GM23248 (cell line): ENCODE data around the gene ACTA2. TPM values are rescaled to one million over a fixed set of nuclear protein-coding genes. Genes with fewer than 3 reads are reported as not detected.

Source experiments
- DNase-seq: peaks from one replicate; pipeline ENCODE4 v3.0.0-alpha.2; 2015
- H2AFZ ChIP-seq: fragments of 200-600 bp; sonication (generic); 2 replicates; pipeline ENCODE4 v1.6.1; 2016; ENCODE audit warnings: antibody characterized with exemption
- H3F3A ChIP-seq: fragments of 200-600 bp; sonication (generic); 2 replicates; pipeline ENCODE4 v1.6.1; 2016; ENCODE audit warnings: mild to moderate bottlenecking, antibody characterized with exemption, mixed run types; ENCODE audit not compliant: insufficient read depth
- H3K27ac ChIP-seq: fragments of 200-600 bp; sonication (generic); 2 replicates; pipeline ENCODE4 v1.5.1; 2016; ENCODE audit warnings: mild to moderate bottlenecking
- H3K27me3 ChIP-seq: fragments of 200-600 bp; sonication (generic); replicated peaks from 2 replicates; pipeline ENCODE4 v1.6.1; 2016; ENCODE audit warnings: mild to moderate bottlenecking; ENCODE audit not compliant: insufficient read depth
- H3K36me3 ChIP-seq: fragments of 200-600 bp; sonication (generic); 2 replicates; pipeline ENCODE4 v1.6.1; 2016; ENCODE audit warnings: low read depth, mild to moderate bottlenecking
- H3K4me1 ChIP-seq: fragments of 200-600 bp; sonication (generic); 2 replicates; pipeline ENCODE4 v1.6.1; 2016; ENCODE audit warnings: mild to moderate bottlenecking; ENCODE audit not compliant: insufficient read depth
- H3K4me2 ChIP-seq: fragments of 200-600 bp; sonication (generic); one replicate; pipeline ENCODE4 v1.6.1; 2016; ENCODE audit warnings: mild to moderate bottlenecking; ENCODE audit not compliant: unreplicated experiment
- H3K4me3 ChIP-seq: fragments of 200-600 bp; sonication (generic); 2 replicates; pipeline ENCODE4 v1.5.1; 2016; ENCODE audit warnings: mild to moderate bottlenecking
- H3K79me2 ChIP-seq: fragments of 200-600 bp; sonication (generic); 2 replicates; pipeline ENCODE4 v1.6.1; 2016; ENCODE audit warnings: mild to moderate bottlenecking; ENCODE audit not compliant: insufficient read depth
- H3K9ac ChIP-seq: fragments of 200-600 bp; sonication (generic); 2 replicates; pipeline ENCODE4 v1.6.1; 2016; ENCODE audit warnings: mild to moderate bottlenecking
- H3K9me2 ChIP-seq: fragments of 200-600 bp; sonication (generic); 2 replicates; pipeline ENCODE4 v1.6.1; 2016; ENCODE audit warnings: mixed run types, mild to moderate bottlenecking, moderate library complexity; ENCODE audit not compliant: insufficient read depth
- H3K9me3 ChIP-seq: fragments of 200-600 bp; sonication (generic); one replicate; pipeline ENCODE4 v1.6.1; 2017; ENCODE audit warnings: low read depth
- H4K20me1 ChIP-seq: fragments of 200-600 bp; sonication (generic); 2 replicates; pipeline ENCODE4 v1.6.0; 2016; ENCODE audit not compliant: insufficient read depth
- EZH2 ChIP-seq: fragments of 200-600 bp; sonication (generic); IDR thresholded peaks from 2 replicates; pipeline ENCODE4 v1.6.1; 2018; ENCODE audit warnings: antibody characterized with exemption, mild to moderate bottlenecking; ENCODE audit not compliant: insufficient read depth, poor library complexity, severe bottlenecking
- EZH2phosphoT487 ChIP-seq: fragments of 200-600 bp; sonication (generic); IDR thresholded peaks from 2 replicates; pipeline ENCODE4 v1.6.1; 2018; ENCODE audit warnings: antibody characterized with exemption, moderate library complexity, mild to moderate bottlenecking, low read depth; ENCODE audit not compliant: insufficient read depth
- WGBS, 2 experiments: methylation state at CpG; one replicate each; pipeline ENCODE4 v1.1.6; 2015 to 2017; ENCODE audit warnings: low lambda C conversion rate in 2 of 2, low coverage in 1 of 2; ENCODE audit errors: missing lambda C conversion rate in 2 of 2; 5-methylcytosine and 5-hydroxymethylcytosine counted together
- in situ Hi-C: fragments of 300-500 bp; cut with MboI; formaldehyde crosslinking; loops from 2 replicates; pipeline ENCODE4 v1.15.0; 2020
- polyA plus RNA-seq: library from polyadenylated mRNA; unstranded; fragments of >200 nt; fragmentation: Nextera tagmentation; extraction: Ambion mirVana; gene quantifications from 2 replicates; pipeline ENCODE4 v1.2.1, GENCODE V29; 2016
- total RNA-seq: library from RNA; depleted of rRNA; stranded (reverse); fragments of >200 nt; shearing (Covaris generic); gene quantifications from 2 replicates; pipeline ENCODE4 v1.2.3, GENCODE V29; 2014

Gene ACTA2
- total and polyA plus RNA-seq, 2 experiments from 2014 or later: 161 to 249 TPM

DNA sequence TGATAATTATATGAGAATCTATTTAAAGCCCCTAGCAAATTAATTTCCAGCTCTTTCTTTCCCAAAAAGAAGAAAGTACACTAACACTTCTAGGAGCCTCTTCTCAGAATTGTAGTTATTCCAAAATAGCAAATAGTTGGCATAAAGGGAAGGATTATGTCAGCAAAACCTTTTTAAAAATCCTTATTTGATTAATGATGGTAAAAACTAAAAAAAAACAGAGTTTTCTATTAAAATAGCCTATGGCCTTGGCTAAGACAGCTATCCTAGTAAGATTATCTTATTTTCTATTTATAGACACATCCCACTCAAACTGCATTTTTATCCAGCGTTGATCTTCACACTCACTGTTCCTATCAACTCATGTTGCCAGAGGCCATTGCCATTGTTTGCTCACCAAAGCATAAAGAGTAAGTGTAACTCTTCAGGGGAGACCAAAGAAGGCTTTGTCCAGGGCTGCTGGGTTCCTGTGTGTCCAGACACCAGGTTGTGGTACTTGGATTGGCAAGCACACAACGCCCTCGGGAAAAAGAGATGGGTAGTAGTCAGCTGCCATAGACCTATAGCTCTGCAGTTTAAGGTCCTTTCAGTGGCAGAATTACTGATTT, 31.5 kb downstream of the ACTA2 start:
- no peaks in the 10 kb centered on the region for H4K20me1 ChIP-seq
- 52 to 61% methylated on average over 3 of the region's 3 CpGs for WGBS, 2 experiments
- H3K79me2 ChIP-seq: no peaks in the 10 kb centered on the region
- peaks cover 16% of the 10 kb centered on the region; the same call in 1 of the 2 replicates for H3K36me3 ChIP-seq
- peaks cover 34% of the 10 kb centered on the region for H3K4me1 ChIP-seq
- H2AFZ ChIP-seq: no peak overlapping the region
- in situ Hi-C loops: no loop called here
- peak overlapping the region; percentile 19 for H3K4me2 ChIP-seq
- H3K9ac ChIP-seq: no peak overlapping the region
- H3K9me3 ChIP-seq: no peaks in the 10 kb centered on the region
- peak overlapping the region; percentile 40 for H3K27ac ChIP-seq
- no peak overlapping the region for H3K4me3 ChIP-seq
- DNase-seq: peak; percentile 49
- no peaks in the 10 kb centered on the region for H3K9me2 ChIP-seq
- H3K27me3 ChIP-seq: no peaks in the 10 kb centered on the region
- peaks cover 32% of the 10 kb centered on the region for H3F3A ChIP-seq
- no peak for TF ChIP-seq EZH2
- no peak for TF ChIP-seq EZH2phosphoT487

DNA sequence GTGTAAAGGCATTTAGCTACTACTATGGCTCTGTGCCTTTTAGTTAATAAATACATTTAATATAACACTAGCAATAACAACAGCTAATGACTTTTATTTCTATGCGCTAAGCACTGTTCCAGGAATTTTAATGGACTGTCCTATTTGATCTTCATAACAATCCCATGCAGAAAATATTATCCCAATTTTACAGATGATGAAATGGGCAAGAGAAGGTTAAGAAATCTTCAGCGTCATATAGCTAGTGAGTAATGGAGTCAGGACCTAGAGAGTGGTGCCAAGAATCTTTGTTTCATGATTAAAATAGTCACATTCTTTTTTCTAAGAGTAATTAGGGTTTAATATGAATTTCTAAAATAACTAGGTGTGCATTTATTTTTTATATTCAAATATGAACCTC, 32.4 kb downstream of the ACTA2 start:
- Histone ChIP-seq H3K36me3 (peaks cover 17% of the 10 kb centered on the region; the same call in 1 of the 2 replicates), H3F3A (peaks cover 23% of the 10 kb centered on the region), H3K27ac (peak overlapping the region; percentile 61), H3K27me3 (no peaks in the 10 kb centered on the region), H2AFZ (no peak overlapping the region), H3K4me3 (no peak overlapping the region), H3K79me2 (no peaks in the 10 kb centered on the region), H3K9ac (peak overlapping the region; percentile 4; the same call in 1 of the 2 replicates), H3K4me1 (peaks cover 29% of the 10 kb centered on the region), H3K4me2 (peak overlapping the region; percentile 48), H3K9me2 (no peaks in the 10 kb centered on the region), H3K9me3 (no peaks in the 10 kb centered on the region), H4K20me1 (no peaks in the 10 kb centered on the region)
- WGBS, 2 experiments: 36 to 37% methylated on average over 2 of the region's 2 CpGs
- peak; percentile 86 for DNase-seq
- TF ChIP-seq EZH2phosphoT487: no peak
- no peak for TF ChIP-seq EZH2
- in situ Hi-C loops: no loop called here

DNA sequence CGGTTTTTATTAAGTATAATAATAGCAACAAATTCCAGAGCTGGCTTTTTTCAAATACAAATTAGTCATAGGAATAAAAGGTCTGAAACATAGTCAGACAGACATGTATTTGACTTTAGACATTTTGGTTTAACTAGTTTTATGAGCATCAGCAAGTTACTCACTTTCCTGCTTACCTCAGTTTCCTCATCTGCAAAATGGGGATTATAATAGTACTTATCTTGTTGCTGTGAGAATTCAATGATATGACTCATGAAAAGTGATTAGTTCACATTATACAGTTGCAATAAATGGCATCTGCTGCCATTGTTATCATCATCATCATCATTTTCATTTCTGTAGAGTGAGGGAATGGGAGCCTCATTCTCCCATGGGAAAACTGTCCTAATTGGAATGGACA, 33.5 kb downstream of the ACTA2 start:
- peaks cover 23% of the 10 kb centered on the region; the same call in 1 of the 2 replicates for H3K36me3 ChIP-seq
- H3K4me3 ChIP-seq: no peak overlapping the region
- in situ Hi-C loops: no loop called here
- H4K20me1 ChIP-seq: no peaks in the 10 kb centered on the region
- H3K9ac ChIP-seq: no peak overlapping the region
- no peak overlapping the region for H2AFZ ChIP-seq
- H3F3A ChIP-seq: peaks cover 18% of the 10 kb centered on the region
- no peaks in the 10 kb centered on the region for H3K27me3 ChIP-seq
- WGBS, 2 experiments: 92 to 93% methylated on average over 1 of the region's 1 CpG
- peaks cover 29% of the 10 kb centered on the region for H3K4me1 ChIP-seq
- no peak for TF ChIP-seq EZH2
- no peak overlapping the region for H3K4me2 ChIP-seq
- no peaks in the 10 kb centered on the region for H3K79me2 ChIP-seq
- H3K9me3 ChIP-seq: no peaks in the 10 kb centered on the region
- no peak for DNase-seq
- H3K9me2 ChIP-seq: no peaks in the 10 kb centered on the region
- H3K27ac ChIP-seq: no peak overlapping the region

DNA sequence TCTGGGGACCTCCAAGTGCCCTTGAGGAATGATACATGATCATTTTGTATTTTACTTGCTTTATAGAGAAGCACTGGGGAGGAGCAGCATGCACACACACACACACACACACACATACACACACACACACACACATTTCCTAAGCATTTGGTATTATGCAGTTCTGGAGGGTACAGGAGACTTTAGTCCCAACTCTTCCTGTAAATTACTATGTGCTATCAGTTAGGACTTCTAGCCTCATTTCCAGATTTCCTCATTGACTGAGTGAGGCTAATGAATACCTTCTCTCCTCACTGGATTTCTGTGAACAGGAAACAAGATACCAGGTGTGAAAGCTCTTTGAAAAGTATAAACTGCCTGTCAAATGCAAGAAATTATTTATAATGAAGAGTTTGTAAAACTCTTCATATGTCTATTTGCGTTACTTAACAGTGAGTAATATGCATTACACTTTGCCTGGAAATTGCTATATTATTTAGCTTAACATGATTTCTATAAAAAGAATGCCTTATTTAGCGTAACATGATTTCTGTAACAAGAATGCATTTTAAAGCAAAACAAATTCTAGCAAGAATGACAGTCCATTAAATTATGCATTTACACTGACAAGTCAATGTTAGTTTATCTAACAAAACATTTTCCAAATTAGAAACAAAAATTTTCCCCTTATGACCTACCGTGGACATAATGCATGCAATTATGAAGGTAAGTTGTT, 34.2 kb downstream of the ACTA2 start:
- no peak overlapping the region for H3K4me2 ChIP-seq

More for the DNA sequence above, 34.2 kb downstream of the ACTA2 start:
- no peaks in the 10 kb centered on the region for H3K9me2 ChIP-seq
- no peak overlapping the region for H3K27ac ChIP-seq
- H3K27me3 ChIP-seq: no peaks in the 10 kb centered on the region
- H3F3A ChIP-seq: peaks cover 18% of the 10 kb centered on the region
- 93 to 98% methylated on average over 3 of the region's 3 CpGs for WGBS, 2 experiments
- peaks cover 29% of the 10 kb centered on the region for H3K4me1 ChIP-seq
- no peak overlapping the region for H2AFZ ChIP-seq
- no peak for TF ChIP-seq EZH2
- no peak overlapping the region for H3K4me3 ChIP-seq
- H3K9me3 ChIP-seq: no peaks in the 10 kb centered on the region
- no peak for DNase-seq
- no peaks in the 10 kb centered on the region for H3K79me2 ChIP-seq
- no peak overlapping the region for H3K9ac ChIP-seq
- H4K20me1 ChIP-seq: no peaks in the 10 kb centered on the region
- in situ Hi-C loops: no loop called here
- peaks cover 29% of the 10 kb centered on the region for H3K36me3 ChIP-seq
